HEK293 (cell line): ENCODE data around the gene DNMT3B.

Experiments
- CTCF ChIA-PET: fragments of 350-600 bp; formaldehyde crosslinking; extraction: SDS; loops from one replicate; lab custom pipeline; 2021; ENCODE audit warnings: antibody characterized with exemption; lab: Yijun Ruan, JAX
- POLR2A ChIA-PET: fragments of 300-600 bp; formaldehyde crosslinking; extraction: SDS; loops from one replicate; lab custom pipeline; 2020; ENCODE audit warnings: antibody characterized with exemption, inconsistent platforms; lab: Yijun Ruan, JAX
- H3K27ac ChIP-seq: fragments of 200-500 bp; sonication (Bioruptor generic); 2 replicates; pipeline ENCODE4 v1.5.1; 2014; ENCODE audit warnings: low read depth, low read length, control low read depth, inconsistent platforms; ENCODE audit errors: extremely low read depth
- H3K36me3 ChIP-seq, 2 experiments: fragments of 200-500 bp in 1 of 2; sonication (Bioruptor generic) in 1 of 2; 1 replicate in 1 of 2; 2 replicates in 1 of 2; pipeline ENCODE4 v1.5.1; 2014 to 2017; ENCODE audit warnings: inconsistent platforms in 2 of 2, low read length in 2 of 2; ENCODE audit not compliant: control insufficient read depth in 2 of 2, insufficient read depth in 1 of 2
- H3K4me1 ChIP-seq: fragments of 200-500 bp; sonication (Bioruptor generic); 2 replicates; pipeline ENCODE4 v1.5.1; 2014; ENCODE audit warnings: mild to moderate bottlenecking, low read length, inconsistent platforms; ENCODE audit not compliant: control insufficient read depth, insufficient read depth
- H3K4me3 ChIP-seq: 2 replicates; pipeline ENCODE4 v1.5.1; 2011; ENCODE audit warnings: low read depth, mild to moderate bottlenecking, control low read depth, low read length, moderate library complexity
- H3K9me3 ChIP-seq: fragments of 200-500 bp; sonication (Bioruptor generic); 2 replicates; pipeline ENCODE4 v1.5.1; 2014; ENCODE audit warnings: low read depth, low read length, inconsistent platforms; ENCODE audit not compliant: control insufficient read depth, insufficient read depth
- BCL11B ChIP-seq: fragments of 450-650 bp; formaldehyde crosslinking; IDR thresholded peaks from 2 replicates; pipeline ENCODE4 v1.5.1; 2016; ENCODE audit warnings: low read depth, missing biosample characterization, missing genetic modification characterization
- KLF1 ChIP-seq: fragments of 450-650 bp; formaldehyde crosslinking; IDR thresholded peaks from 2 replicates; pipeline ENCODE4 v1.5.1; 2016; ENCODE audit warnings: missing biosample characterization, missing genetic modification characterization
- REPIN1 ChIP-seq: fragments of 450-650 bp; formaldehyde crosslinking; IDR thresholded peaks from 2 replicates; pipeline ENCODE4 v1.5.1; 2017; ENCODE audit warnings: missing biosample characterization, missing genetic modification characterization, low read depth
- SCRT1 ChIP-seq: fragments of 450-650 bp; formaldehyde crosslinking; IDR thresholded peaks from 2 replicates; pipeline ENCODE4 v1.5.1; 2016; ENCODE audit warnings: missing biosample characterization, missing genetic modification characterization, borderline replicate concordance
- TCF7L2 ChIP-seq: IDR thresholded peaks from 2 replicates; pipeline ENCODE4 v1.6.1; 2011; ENCODE audit warnings: low read depth, mild to moderate bottlenecking, inconsistent platforms, low read length, moderate library complexity, borderline replicate concordance
- YY2 ChIP-seq: fragments of 450-650 bp; formaldehyde crosslinking; IDR thresholded peaks from 2 replicates; pipeline ENCODE4 v1.5.1; 2016; ENCODE audit warnings: missing biosample characterization, missing genetic modification characterization
- ZBTB1 ChIP-seq: fragments of 450-650 bp; formaldehyde crosslinking; IDR thresholded peaks from 2 replicates; pipeline ENCODE4 v1.5.1; 2016; ENCODE audit warnings: missing biosample characterization, missing genetic modification characterization
- ZFP69B ChIP-seq: fragments of 450-650 bp; formaldehyde crosslinking; IDR thresholded peaks from 2 replicates; pipeline ENCODE4 v1.5.1; 2016; ENCODE audit warnings: missing biosample characterization, missing genetic modification characterization
- ZNF169 ChIP-seq: fragments of 450-650 bp; formaldehyde crosslinking; IDR thresholded peaks from 2 replicates; pipeline ENCODE4 v1.5.1; 2016; ENCODE audit warnings: missing biosample characterization, missing genetic modification characterization
- ZNF274 ChIP-seq, 2 experiments: fragments of 200-500 bp in 1 of 2; fragments of 450-650 bp in 1 of 2; sonication (Bioruptor generic) in 1 of 2; formaldehyde crosslinking in 1 of 2; IDR thresholded peaks; 2 replicates each; pipeline versions ENCODE4 v1.5.1 to v1.6.1; 2014 to 2016; ENCODE audit warnings: borderline replicate concordance in 1 of 2, inconsistent platforms in 1 of 2, low read length in 1 of 2, missing biosample characterization in 1 of 2, missing genetic modification characterization in 1 of 2
- ZNF426 ChIP-seq: fragments of 450-650 bp; formaldehyde crosslinking; IDR thresholded peaks from 2 replicates; pipeline ENCODE4 v1.5.1; 2017; ENCODE audit warnings: missing biosample characterization, missing genetic modification characterization, mild to moderate bottlenecking, inconsistent platforms, moderate library complexity
- ZNF596 ChIP-seq: fragments of 450-650 bp; IDR thresholded peaks from 2 replicates; pipeline ENCODE4 v1.5.0; 2018; ENCODE audit warnings: missing biosample characterization, mild to moderate bottlenecking, missing genetic modification characterization, moderate library complexity
- ZNF629 ChIP-seq: fragments of 450-650 bp; formaldehyde crosslinking; IDR thresholded peaks from 2 replicates; pipeline ENCODE4 v1.5.1; 2017; ENCODE audit warnings: missing biosample characterization, missing genetic modification characterization
- ZNF670 ChIP-seq: fragments of 450-650 bp; formaldehyde crosslinking; IDR thresholded peaks from 2 replicates; pipeline ENCODE4 v1.5.1; 2016; ENCODE audit warnings: missing biosample characterization, missing genetic modification characterization, low read depth
- ZNF701 ChIP-seq: fragments of 450-650 bp; formaldehyde crosslinking; IDR thresholded peaks from 2 replicates; pipeline ENCODE4 v1.5.1; 2016; ENCODE audit warnings: missing biosample characterization, missing genetic modification characterization
- ZNF837 ChIP-seq: fragments of 450-650 bp; formaldehyde crosslinking; IDR thresholded peaks from 2 replicates; pipeline ENCODE4 v1.5.1; 2016; ENCODE audit warnings: missing biosample characterization, missing genetic modification characterization
- ZNF843 ChIP-seq: fragments of 450-650 bp; formaldehyde crosslinking; IDR thresholded peaks from 2 replicates; pipeline ENCODE4 v1.5.1; 2016; ENCODE audit warnings: missing biosample characterization, missing genetic modification characterization
- TF ChIP-seq, protein P1 (sequence below): sonication (generic); formaldehyde crosslinking; IDR thresholded peaks from 2 replicates; pipeline ENCODE4 v1.8.1; 2022; ENCODE audit warnings: mild to moderate bottlenecking, moderate library complexity, missing genetic modification reagents
- TF ChIP-seq, protein P2 (sequence below): fragments of 450-650 bp; formaldehyde crosslinking; IDR thresholded peaks from 2 replicates; pipeline ENCODE4 v1.5.1; 2016; ENCODE audit warnings: missing biosample characterization, missing genetic modification characterization
- TF ChIP-seq, protein P3 (sequence below): fragments of 450-650 bp; formaldehyde crosslinking; IDR thresholded peaks from 2 replicates; pipeline ENCODE4 v1.5.1; 2017; ENCODE audit warnings: missing biosample characterization, missing genetic modification characterization
- TF ChIP-seq, protein P4 (sequence below): fragments of 450-650 bp; formaldehyde crosslinking; IDR thresholded peaks from 2 replicates; pipeline ENCODE4 v1.5.1; 2016; ENCODE audit warnings: missing biosample characterization, missing genetic modification characterization, borderline replicate concordance
- TF ChIP-seq, protein P5 (sequence below): fragments of 450-650 bp; formaldehyde crosslinking; IDR thresholded peaks from 2 replicates; pipeline ENCODE4 v1.5.1; 2017; ENCODE audit warnings: missing biosample characterization, missing genetic modification characterization
- TF ChIP-seq, protein P6 (sequence below): fragments of 450-650 bp; formaldehyde crosslinking; IDR thresholded peaks from 2 replicates; pipeline ENCODE4 v1.5.1; 2016; ENCODE audit warnings: missing biosample characterization, missing genetic modification characterization

Gene DNMT3B

DNA sequence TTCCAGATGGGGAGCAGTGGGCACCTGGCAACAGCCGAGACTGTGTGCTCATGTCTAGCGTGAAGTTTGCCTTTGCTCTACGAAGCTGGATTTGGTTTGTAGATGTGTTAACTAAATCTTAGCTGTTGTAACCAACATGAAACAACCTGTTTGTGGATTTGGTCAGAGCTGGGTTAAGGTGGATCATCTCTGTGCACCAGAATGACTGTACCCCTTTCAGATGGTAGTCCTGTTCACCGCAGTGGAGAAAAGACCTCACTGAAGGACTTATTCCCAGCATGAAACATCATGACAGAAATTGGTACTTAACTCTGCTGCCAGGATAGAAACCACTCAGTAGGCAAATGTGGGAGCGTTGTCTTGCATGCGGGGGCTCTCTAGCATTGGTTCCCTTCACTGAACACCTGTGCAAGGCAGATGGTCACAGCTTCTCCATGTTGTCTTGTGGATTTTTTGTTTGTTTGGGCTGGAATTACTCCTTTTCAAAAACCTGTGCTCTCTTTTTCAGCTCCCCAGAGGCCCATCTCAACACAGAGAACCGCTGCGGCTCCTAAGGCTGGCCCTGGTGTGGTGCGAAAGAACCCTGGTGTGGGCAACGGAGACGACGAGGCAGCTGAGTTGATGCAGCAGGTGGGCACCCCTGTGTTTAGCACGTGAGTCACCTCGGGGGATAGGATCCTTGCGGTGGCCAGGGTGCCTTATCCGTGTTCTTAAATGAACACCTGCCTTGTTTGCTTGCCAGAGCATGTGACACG is 77.2 kb downstream of the DNMT3B start:
- H3K4me3 ChIP-seq, result no peak overlapping the region
- ChIA-PET CTCF (no interaction called here), POLR2A (no interaction called here)
- H3K36me3 ChIP-seq, result peaks cover 46 to 87% of the 10 kb centered on the region in 2 experiments
- H3K9me3 ChIP-seq, result no peaks in the 10 kb centered on the region
- TF ChIP-seq, protein P1, sequence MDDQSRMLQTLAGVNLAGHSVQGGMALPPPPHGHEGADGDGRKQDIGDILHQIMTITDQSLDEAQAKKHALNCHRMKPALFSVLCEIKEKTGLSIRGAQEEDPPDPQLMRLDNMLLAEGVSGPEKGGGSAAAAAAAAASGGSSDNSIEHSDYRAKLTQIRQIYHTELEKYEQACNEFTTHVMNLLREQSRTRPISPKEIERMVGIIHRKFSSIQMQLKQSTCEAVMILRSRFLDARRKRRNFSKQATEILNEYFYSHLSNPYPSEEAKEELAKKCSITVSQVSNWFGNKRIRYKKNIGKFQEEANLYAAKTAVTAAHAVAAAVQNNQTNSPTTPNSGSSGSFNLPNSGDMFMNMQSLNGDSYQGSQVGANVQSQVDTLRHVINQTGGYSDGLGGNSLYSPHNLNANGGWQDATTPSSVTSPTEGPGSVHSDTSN, result no peak
- TF ChIP-seq YY2 (tag by site-specific recombination), result no peak
- TF ChIP-seq REPIN1 (tag by site-specific recombination), result no peak
- no peak for TF ChIP-seq SCRT1 (tag by site-specific recombination)
- no peak for TF ChIP-seq ZNF843 (tag by site-specific recombination)
- no peak for TF ChIP-seq ZNF629 (tag by site-specific recombination)
- TF ChIP-seq BCL11B, result no peak
- TF ChIP-seq ZFP69B (tag by site-specific recombination), result no peak
- TF ChIP-seq ZNF596 (tag by site-specific recombination), result no peak
- TF ChIP-seq ZNF670 (tag by site-specific recombination), result no peak
- TF ChIP-seq ZNF426, result no peak
- TF ChIP-seq ZNF701 (tag by site-specific recombination), result no peak
- TF ChIP-seq KLF1 (tag by site-specific recombination), result no peak
- TF ChIP-seq, protein P2, sequence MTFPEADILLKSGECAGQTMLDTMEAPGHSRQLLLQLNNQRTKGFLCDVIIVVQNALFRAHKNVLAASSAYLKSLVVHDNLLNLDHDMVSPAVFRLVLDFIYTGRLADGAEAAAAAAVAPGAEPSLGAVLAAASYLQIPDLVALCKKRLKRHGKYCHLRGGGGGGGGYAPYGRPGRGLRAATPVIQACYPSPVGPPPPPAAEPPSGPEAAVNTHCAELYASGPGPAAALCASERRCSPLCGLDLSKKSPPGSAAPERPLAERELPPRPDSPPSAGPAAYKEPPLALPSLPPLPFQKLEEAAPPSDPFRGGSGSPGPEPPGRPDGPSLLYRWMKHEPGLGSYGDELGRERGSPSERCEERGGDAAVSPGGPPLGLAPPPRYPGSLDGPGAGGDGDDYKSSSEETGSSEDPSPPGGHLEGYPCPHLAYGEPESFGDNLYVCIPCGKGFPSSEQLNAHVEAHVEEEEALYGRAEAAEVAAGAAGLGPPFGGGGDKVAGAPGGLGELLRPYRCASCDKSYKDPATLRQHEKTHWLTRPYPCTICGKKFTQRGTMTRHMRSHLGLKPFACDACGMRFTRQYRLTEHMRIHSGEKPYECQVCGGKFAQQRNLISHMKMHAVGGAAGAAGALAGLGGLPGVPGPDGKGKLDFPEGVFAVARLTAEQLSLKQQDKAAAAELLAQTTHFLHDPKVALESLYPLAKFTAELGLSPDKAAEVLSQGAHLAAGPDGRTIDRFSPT (tag by site-specific recombination), result no peak
- TF ChIP-seq ZNF274 (IDR thresholded peaks at IDR 0.05; ENCODE audit: low read length), result no peak
- TF ChIP-seq ZNF274 (tag by site-specific recombination; IDR thresholded peaks at IDR 0.05; ENCODE audit: borderline replicate concordance), result no peak
- TF ChIP-seq, protein P3, sequence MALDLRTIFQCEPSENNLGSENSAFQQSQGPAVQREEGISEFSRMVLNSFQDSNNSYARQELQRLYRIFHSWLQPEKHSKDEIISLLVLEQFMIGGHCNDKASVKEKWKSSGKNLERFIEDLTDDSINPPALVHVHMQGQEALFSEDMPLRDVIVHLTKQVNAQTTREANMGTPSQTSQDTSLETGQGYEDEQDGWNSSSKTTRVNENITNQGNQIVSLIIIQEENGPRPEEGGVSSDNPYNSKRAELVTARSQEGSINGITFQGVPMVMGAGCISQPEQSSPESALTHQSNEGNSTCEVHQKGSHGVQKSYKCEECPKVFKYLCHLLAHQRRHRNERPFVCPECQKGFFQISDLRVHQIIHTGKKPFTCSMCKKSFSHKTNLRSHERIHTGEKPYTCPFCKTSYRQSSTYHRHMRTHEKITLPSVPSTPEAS, result no peak
- no peaks in the 10 kb centered on the region for H3K4me1 ChIP-seq
- H3K27ac ChIP-seq, result no peak overlapping the region

DNA sequence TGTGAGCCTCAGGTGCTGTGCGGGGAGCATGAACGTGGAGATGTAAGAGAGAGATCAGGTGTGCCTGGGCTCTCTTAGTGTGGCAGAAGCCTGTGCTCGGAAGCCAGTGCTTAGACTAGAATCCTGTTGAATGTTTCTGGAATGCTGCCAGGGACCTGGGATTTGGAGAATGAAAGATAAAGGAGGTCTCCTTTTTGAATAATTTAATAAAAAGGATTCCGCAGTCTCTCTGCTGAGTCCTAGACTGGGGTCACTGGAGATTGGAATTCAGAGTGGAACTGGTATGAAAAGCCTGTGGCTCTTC is 77.7 kb downstream of the DNMT3B start:
- Histone ChIP-seq H3K27ac (no peak overlapping the region), H3K4me1 (no peaks in the 10 kb centered on the region), H3K36me3 (peaks cover 45 to 89% of the 10 kb centered on the region in 2 experiments), H3K9me3 (no peaks in the 10 kb centered on the region), H3K4me3 (no peak overlapping the region)
- POLR2A ChIA-PET, result no interaction called here
- TF ChIP-seq ZBTB1 (tag by site-specific recombination) (no peak), ZNF837 (tag by site-specific recombination) (no peak), TCF7L2 (no peak), ZNF169 (tag by site-specific recombination) (no peak)
- TF ChIP-seq, protein P4, sequence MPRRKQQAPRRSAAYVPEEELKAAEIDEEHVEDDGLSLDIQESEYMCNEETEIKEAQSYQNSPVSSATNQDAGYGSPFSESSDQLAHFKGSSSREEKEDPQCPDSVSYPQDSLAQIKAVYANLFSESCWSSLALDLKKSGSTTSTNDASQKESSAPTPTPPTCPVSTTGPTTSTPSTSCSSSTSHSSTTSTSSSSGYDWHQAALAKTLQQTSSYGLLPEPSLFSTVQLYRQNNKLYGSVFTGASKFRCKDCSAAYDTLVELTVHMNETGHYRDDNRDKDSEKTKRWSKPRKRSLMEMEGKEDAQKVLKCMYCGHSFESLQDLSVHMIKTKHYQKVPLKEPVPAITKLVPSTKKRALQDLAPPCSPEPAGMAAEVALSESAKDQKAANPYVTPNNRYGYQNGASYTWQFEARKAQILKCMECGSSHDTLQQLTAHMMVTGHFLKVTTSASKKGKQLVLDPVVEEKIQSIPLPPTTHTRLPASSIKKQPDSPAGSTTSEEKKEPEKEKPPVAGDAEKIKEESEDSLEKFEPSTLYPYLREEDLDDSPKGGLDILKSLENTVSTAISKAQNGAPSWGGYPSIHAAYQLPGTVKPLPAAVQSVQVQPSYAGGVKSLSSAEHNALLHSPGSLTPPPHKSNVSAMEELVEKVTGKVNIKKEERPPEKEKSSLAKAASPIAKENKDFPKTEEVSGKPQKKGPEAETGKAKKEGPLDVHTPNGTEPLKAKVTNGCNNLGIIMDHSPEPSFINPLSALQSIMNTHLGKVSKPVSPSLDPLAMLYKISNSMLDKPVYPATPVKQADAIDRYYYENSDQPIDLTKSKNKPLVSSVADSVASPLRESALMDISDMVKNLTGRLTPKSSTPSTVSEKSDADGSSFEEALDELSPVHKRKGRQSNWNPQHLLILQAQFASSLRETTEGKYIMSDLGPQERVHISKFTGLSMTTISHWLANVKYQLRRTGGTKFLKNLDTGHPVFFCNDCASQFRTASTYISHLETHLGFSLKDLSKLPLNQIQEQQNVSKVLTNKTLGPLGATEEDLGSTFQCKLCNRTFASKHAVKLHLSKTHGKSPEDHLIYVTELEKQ (tag by site-specific recombination), result no peak
- TF ChIP-seq, protein P5, sequence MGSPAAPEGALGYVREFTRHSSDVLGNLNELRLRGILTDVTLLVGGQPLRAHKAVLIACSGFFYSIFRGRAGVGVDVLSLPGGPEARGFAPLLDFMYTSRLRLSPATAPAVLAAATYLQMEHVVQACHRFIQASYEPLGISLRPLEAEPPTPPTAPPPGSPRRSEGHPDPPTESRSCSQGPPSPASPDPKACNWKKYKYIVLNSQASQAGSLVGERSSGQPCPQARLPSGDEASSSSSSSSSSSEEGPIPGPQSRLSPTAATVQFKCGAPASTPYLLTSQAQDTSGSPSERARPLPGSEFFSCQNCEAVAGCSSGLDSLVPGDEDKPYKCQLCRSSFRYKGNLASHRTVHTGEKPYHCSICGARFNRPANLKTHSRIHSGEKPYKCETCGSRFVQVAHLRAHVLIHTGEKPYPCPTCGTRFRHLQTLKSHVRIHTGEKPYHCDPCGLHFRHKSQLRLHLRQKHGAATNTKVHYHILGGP, result no peak
- TF ChIP-seq, protein P6, sequence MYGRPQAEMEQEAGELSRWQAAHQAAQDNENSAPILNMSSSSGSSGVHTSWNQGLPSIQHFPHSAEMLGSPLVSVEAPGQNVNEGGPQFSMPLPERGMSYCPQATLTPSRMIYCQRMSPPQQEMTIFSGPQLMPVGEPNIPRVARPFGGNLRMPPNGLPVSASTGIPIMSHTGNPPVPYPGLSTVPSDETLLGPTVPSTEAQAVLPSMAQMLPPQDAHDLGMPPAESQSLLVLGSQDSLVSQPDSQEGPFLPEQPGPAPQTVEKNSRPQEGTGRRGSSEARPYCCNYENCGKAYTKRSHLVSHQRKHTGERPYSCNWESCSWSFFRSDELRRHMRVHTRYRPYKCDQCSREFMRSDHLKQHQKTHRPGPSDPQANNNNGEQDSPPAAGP (tag by site-specific recombination), result no peak
- CTCF ChIA-PET, result no interaction called here
